IMR-90 (cell line): ENCODE measurements around the gene IRAK1. TPM values are rescaled to one million over a fixed set of nuclear protein-coding genes. Genes with fewer than 3 reads are reported as not detected.

Experiments used
- ATAC-seq: fragments of 200-7000 bp; cut with Tn5 transposase; 2 replicates; pipeline ENCODE4 v1.9.1; 2020; ENCODE audit warnings: low read depth, mild to moderate bottlenecking, moderate library complexity
- BruUV-seq: library from RNA; stranded (reverse); fragments of 400-500 nt; replicated peaks from 2 replicates; lab custom pipeline; 2021; lab: Mats Ljungman, UMichigan
- CTCF ChIA-PET: fragments of 300-600 bp; formaldehyde crosslinking; extraction: SDS; loops from one replicate; lab custom pipeline; 2021; ENCODE audit warnings: antibody characterized with exemption; lab: Yijun Ruan, JAX
- POLR2A ChIA-PET: fragments of 300-600 bp; sonication (Branson Sonifier 250); formaldehyde crosslinking; loops from one replicate; lab custom pipeline; 2022; ENCODE audit warnings: antibody characterized with exemption; ENCODE audit not compliant: unreplicated experiment; lab: Charles Lee
- DNase-seq: peaks from one replicate; pipeline ENCODE4 v3.0.0; 2013
- H2AFZ ChIP-seq: replicated peaks from 2 replicates; pipeline ENCODE3; 2013; ENCODE audit warnings: low read length, mild to moderate bottlenecking; ENCODE audit not compliant: poor library complexity
- H2AK5ac ChIP-seq: 2 replicates; pipeline ENCODE4 v1.6.1; 2013; ENCODE audit warnings: low read depth, low read length, inconsistent platforms
- H2AK9ac ChIP-seq: replicated peaks from 2 replicates; pipeline ENCODE3; 2013; ENCODE audit warnings: mild to moderate bottlenecking, low read depth, low read length, moderate library complexity; ENCODE audit not compliant: poor library complexity
- H2BK120ac ChIP-seq: 2 replicates; pipeline ENCODE4 v1.6.1; 2013; ENCODE audit warnings: low read depth, low read length, inconsistent platforms
- H2BK15ac ChIP-seq: 3 replicates; pipeline ENCODE4 v1.6.1; 2013; ENCODE audit warnings: low read depth, low read length, inconsistent platforms
- H2BK20ac ChIP-seq: 2 replicates; pipeline ENCODE4 v1.6.1; 2013; ENCODE audit warnings: low read depth, mild to moderate bottlenecking, inconsistent platforms, low read length, moderate library complexity
- H2BK5ac ChIP-seq: 2 replicates; pipeline ENCODE4 v1.6.1; 2013; ENCODE audit warnings: mild to moderate bottlenecking, low read depth, low read length, inconsistent platforms; ENCODE audit not compliant: poor library complexity, severe bottlenecking
- H3K14ac ChIP-seq: replicated peaks from 2 replicates; pipeline ENCODE4 v1.6.1; 2013; ENCODE audit warnings: low read depth, low read length, inconsistent platforms
- H3K18ac ChIP-seq: 2 replicates; pipeline ENCODE4 v1.6.1; 2013; ENCODE audit warnings: low read depth, low read length, control low read depth
- H3K23ac ChIP-seq: 2 replicates; pipeline ENCODE4 v1.6.1; 2013; ENCODE audit warnings: low read depth, low read length, inconsistent platforms
- H3K27ac ChIP-seq: 2 replicates; pipeline ENCODE4 v1.5.1; 2013; ENCODE audit warnings: mild to moderate bottlenecking, control low read depth, low read length; ENCODE audit not compliant: insufficient read depth
- H3K27me3 ChIP-seq: 2 replicates; pipeline ENCODE4 v1.6.1; 2013; ENCODE audit warnings: low read length; ENCODE audit not compliant: control insufficient read depth, insufficient read depth
- H3K36me3 ChIP-seq: 2 replicates; pipeline ENCODE4 v1.6.1; 2013; ENCODE audit warnings: low read length, mixed read lengths; ENCODE audit not compliant: control insufficient read depth, insufficient read depth
- H3K4ac ChIP-seq: 2 replicates; pipeline ENCODE4 v1.6.1; 2013; ENCODE audit warnings: low read depth, low read length, inconsistent platforms
- H3K4me1 ChIP-seq: 2 replicates; pipeline ENCODE4 v1.6.1; 2013; ENCODE audit warnings: low read length, mixed read lengths; ENCODE audit not compliant: control insufficient read depth, insufficient read depth
- H3K4me2 ChIP-seq: 2 replicates; pipeline ENCODE4 v1.6.1; 2013; ENCODE audit warnings: low read depth, mild to moderate bottlenecking, control low read depth, low read length, moderate library complexity
- H3K4me3 ChIP-seq: 2 replicates; pipeline ENCODE4 v1.5.1; 2013; ENCODE audit warnings: low read depth, mild to moderate bottlenecking, control low read depth, low read length, moderate library complexity; ENCODE audit not compliant: insufficient read depth
- H3K56ac ChIP-seq: 2 replicates; pipeline ENCODE4 v1.6.1; 2013; ENCODE audit warnings: low read length, inconsistent platforms; ENCODE audit not compliant: insufficient read depth; ENCODE audit errors: extremely low read depth
- H3K79me1 ChIP-seq, 2 experiments: 2 replicates each; pipeline ENCODE4 v1.6.1; 2013; ENCODE audit warnings: low read length in 2 of 2, inconsistent platforms in 1 of 2, low read depth in 1 of 2
- H3K9ac ChIP-seq: 2 replicates; pipeline ENCODE4 v1.6.1; 2013; ENCODE audit warnings: low read depth, low read length, control low read depth
- H3K9me1 ChIP-seq: 2 replicates; pipeline ENCODE4 v1.6.1; 2013; ENCODE audit warnings: low read length, inconsistent platforms; ENCODE audit not compliant: insufficient read depth
- H3K9me3 ChIP-seq: 2 replicates; pipeline ENCODE4 v1.6.1; 2013; ENCODE audit warnings: low read length; ENCODE audit not compliant: control insufficient read depth, insufficient read depth
- H4K20me1 ChIP-seq: 2 replicates; pipeline ENCODE4 v1.6.1; 2013; ENCODE audit warnings: low read length, inconsistent platforms; ENCODE audit not compliant: insufficient read depth
- H4K5ac ChIP-seq: 2 replicates; pipeline ENCODE4 v1.6.1; 2013; ENCODE audit warnings: mild to moderate bottlenecking, low read depth, low read length, control low read depth
- H4K8ac ChIP-seq, 2 experiments: 2 replicates each; pipeline ENCODE4 v1.6.1; 2013; ENCODE audit warnings: low read depth in 2 of 2, low read length in 2 of 2, control low read depth in 1 of 2, inconsistent platforms in 1 of 2
- H4K91ac ChIP-seq: 2 replicates; pipeline ENCODE4 v1.6.1; 2013; ENCODE audit warnings: low read depth, low read length, inconsistent platforms; ENCODE audit not compliant: insufficient read depth
- FOS ChIP-seq: fragments of 150-350 bp; IDR thresholded peaks from 2 replicates; pipeline ENCODE4 v1.6.1; 2016; ENCODE audit warnings: low read depth, low read length
- SMC3 ChIP-seq: fragments of 150-350 bp; IDR thresholded peaks from 2 replicates; pipeline ENCODE4 v1.6.1; 2016; ENCODE audit warnings: low read depth, mild to moderate bottlenecking, antibody characterized with exemption, low read length, moderate library complexity
- WGBS, 2 experiments: methylation state at CpG; one replicate each; pipeline versions ENCODE4 v1.1.5 to v1.1.7; 2013; ENCODE audit warnings: missing lambda C conversion rate in 2 of 2; ENCODE audit not compliant: insufficient read length in 1 of 2; ENCODE audit errors: extremely low coverage in 2 of 2; 5-methylcytosine and 5-hydroxymethylcytosine counted together
- dilution Hi-C: fragments of 300-500 bp; cut with HindIII; formaldehyde crosslinking; loops from one replicate; pipeline ENCODE4 v1.14.3; 2018; ENCODE audit warnings: low sequenced_read_pairs; ENCODE audit not compliant: unreplicated experiment
- in situ Hi-C: fragments of 300-500 bp; cut with MboI; formaldehyde crosslinking; loops from 3 replicates; pipeline ENCODE4 v1.14.3; 2019; ENCODE audit warnings: low sequenced_read_pairs, inconsistent platforms, mixed read lengths
- intact Hi-C: fragments of 100-400 bp; cut with micrococcal nuclease; formaldehyde crosslinking; loops from 2 replicates; pipeline ENCODE4 v1.10.0; 2022
- polyA plus RNA-seq, 3 experiments: library from polyadenylated mRNA; depleted of rRNA; stranded (reverse); fragments of >200 nt; gene quantifications; 2 replicates each; pipeline ENCODE4 v1.2.3, GENCODE V29; 2012; ENCODE audit warnings: low replicate concordance in 1 of 3
- total RNA-seq: library from RNA; depleted of rRNA; stranded (reverse); fragments of >200 nt; gene quantifications from 2 replicates; pipeline ENCODE4 v1.2.3, GENCODE V29; 2012

IRAK1 gene
- total and polyA plus RNA-seq, 2 of the 4 experiments (the other 2 are of a cell fraction) = 33.3 to 50.2 TPM

GRCh38 chrX:154058214-154058997 lies 38.7 kb upstream of the IRAK1 start:
- TF ChIP-seq SMC3 = no peak
- TF ChIP-seq FOS = no peak
- intact Hi-C loops = no loop called here

More at GRCh38 chrX:154058214-154058997, 38.7 kb upstream of the IRAK1 start:
- Histone ChIP-seq H4K20me1 (peaks cover 52% of the 10 kb centered on the region), H2AFZ (no peak overlapping the region), H3K18ac (no peak overlapping the region), H3K4ac (no peak overlapping the region), H3K14ac (no peak overlapping the region), H3K4me2 (no peak overlapping the region), H3K9me3 (no peaks in the 10 kb centered on the region), H3K4me1 (peaks cover 10% of the 10 kb centered on the region), H3K4me3 (no peak overlapping the region), H3K9me1 (peaks cover 8% of the 10 kb centered on the region; the same call in 1 of the 2 replicates), H3K23ac (no peak overlapping the region), H2BK120ac (no peak overlapping the region), H2BK20ac (no peak overlapping the region), H2BK5ac (no peak overlapping the region), H3K36me3 (peaks cover 4% of the 10 kb centered on the region; the same call in 1 of the 2 replicates), H3K27ac (no peak overlapping the region), H3K9ac (no peak overlapping the region), H2AK5ac (no peak overlapping the region), H3K56ac (no peak overlapping the region), H2AK9ac (no peak overlapping the region), H4K8ac (no peak overlapping the region), H4K5ac (no peak overlapping the region), H3K79me1 (peaks cover 9 to 52% of the 10 kb centered on the region in 2 experiments; a peak in 3 of 4 replicates), H2BK15ac (no peak overlapping the region), H4K91ac (no peak overlapping the region), H3K27me3 (no peaks in the 10 kb centered on the region)
- DNase-seq (no peak), ATAC-seq (no peak)
- ChIA-PET CTCF (no interaction called here), POLR2A (no interaction called here)
- in situ Hi-C loops = no loop called here
- no TSS peak for BruUV-seq
- no CpG with 5 or more reads among the region's 11 CpGs for WGBS, 2 experiments
- dilution Hi-C loops = no loop called here
